ENCODE data around the gene PCDHGA7.

DNA sequence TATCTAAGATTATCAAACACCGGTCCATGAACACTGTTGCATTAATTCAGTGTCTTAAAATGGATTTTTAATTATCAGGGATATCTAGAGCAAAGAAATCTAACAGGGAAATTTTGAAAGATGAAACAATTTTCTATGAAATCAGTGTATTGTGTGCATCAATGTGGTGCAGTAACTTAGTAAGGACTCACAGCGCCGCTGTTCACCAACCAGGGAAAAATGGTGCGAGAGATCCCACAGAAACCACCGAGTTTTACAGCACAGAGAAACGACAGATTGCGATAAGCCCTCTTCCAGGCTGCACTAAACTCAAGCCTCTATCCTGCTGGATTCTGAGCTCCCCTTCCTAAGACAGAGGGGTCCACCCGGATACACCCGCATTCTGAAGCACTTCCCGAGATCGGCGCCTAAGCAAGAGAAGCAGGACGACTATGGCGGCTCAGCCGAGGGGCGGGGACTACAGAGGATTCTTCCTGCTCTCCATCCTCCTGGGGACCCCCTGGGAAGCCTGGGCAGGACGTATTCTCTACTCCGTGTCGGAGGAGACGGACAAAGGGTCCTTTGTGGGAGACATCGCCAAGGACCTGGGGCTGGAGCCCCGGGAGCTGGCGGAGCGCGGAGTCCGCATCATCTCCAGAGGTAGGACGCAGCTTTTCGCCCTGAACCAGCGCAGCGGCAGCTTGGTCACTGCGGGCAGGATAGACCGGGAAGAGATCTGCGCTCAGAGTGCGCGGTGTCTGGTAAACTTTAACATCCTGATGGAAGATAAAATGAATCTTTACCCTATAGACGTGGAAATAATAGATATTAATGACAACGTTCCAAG lies at the start of gene PCDHGA7:
- TF ChIP-seq, protein P1, sequence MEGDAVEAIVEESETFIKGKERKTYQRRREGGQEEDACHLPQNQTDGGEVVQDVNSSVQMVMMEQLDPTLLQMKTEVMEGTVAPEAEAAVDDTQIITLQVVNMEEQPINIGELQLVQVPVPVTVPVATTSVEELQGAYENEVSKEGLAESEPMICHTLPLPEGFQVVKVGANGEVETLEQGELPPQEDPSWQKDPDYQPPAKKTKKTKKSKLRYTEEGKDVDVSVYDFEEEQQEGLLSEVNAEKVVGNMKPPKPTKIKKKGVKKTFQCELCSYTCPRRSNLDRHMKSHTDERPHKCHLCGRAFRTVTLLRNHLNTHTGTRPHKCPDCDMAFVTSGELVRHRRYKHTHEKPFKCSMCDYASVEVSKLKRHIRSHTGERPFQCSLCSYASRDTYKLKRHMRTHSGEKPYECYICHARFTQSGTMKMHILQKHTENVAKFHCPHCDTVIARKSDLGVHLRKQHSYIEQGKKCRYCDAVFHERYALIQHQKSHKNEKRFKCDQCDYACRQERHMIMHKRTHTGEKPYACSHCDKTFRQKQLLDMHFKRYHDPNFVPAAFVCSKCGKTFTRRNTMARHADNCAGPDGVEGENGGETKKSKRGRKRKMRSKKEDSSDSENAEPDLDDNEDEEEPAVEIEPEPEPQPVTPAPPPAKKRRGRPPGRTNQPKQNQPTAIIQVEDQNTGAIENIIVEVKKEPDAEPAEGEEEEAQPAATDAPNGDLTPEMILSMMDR (IDR thresholded peaks at IDR 0.05) = no peak
- TF ChIP-seq POLR2A (IDR thresholded peaks at IDR 0.05) = no peak
- TF ChIP-seq EP300 (IDR thresholded peaks at IDR 0.05; ENCODE audit: low read depth) = no peak
- no peak for TF ChIP-seq POLR2AphosphoS5 (IDR thresholded peaks at IDR 0.05)
